ENCODE results near the gene ANKK1. TPM values are rescaled to one million over a fixed set of nuclear protein-coding genes. Genes with fewer than 3 reads are reported as not detected.

Gene ANKK1
- total RNA-seq (2021; ENCODE audit: unreplicated experiment) (0.22 TPM), Bru-seq, nascent RNA (percentile 31 among the genes with signal in this experiment), BruChase-seq, experiment 1, labeled RNA remaining after a 6-hour chase (percentile 37 among the genes with signal in this experiment), BruChase-seq, experiment 2, labeled RNA remaining after a 2-hour chase (percentile 36 among the genes with signal in this experiment)
- polyA plus RNA-seq (2012), result 0.20 and 0.40 TPM in 2 replicates
- long read RNA-seq, result 0 reads

- H3K36me3 ChIP-seq (ENCODE audit: control insufficient read depth in 1 of 2, insufficient read depth in 2 of 2, low read length in 2 of 2), result no peaks in the 10 kb centered on the region
- peak; percentile 93 for ATAC-seq
- TF ChIP-seq ZNF274 (IDR thresholded peaks at IDR 0.05; ENCODE audit: low read depth, low read length), result no peak
- TF ChIP-seq MAX (IDR thresholded peaks at IDR 0.05), result peak; percentile 78
- peak; percentile 44; the same call in 1 of the 2 replicates for TF ChIP-seq CBX3 (IDR thresholded peaks at IDR 0.05; ENCODE audit: low read depth)
- peak; percentile 63 to 86 (median 71) for TF ChIP-seq CTCF (IDR thresholded peaks at IDR 0.05 in 2 of 3, conservative IDR thresholded peaks at IDR 0.05 in 1 of 3; ENCODE audit: borderline replicate concordance in 1 of 3, insufficient read depth in 1 of 3, low read depth in 2 of 3, low read length in 2 of 3)
- TF ChIP-seq ELF1 (IDR thresholded peaks at IDR 0.05; ENCODE audit: borderline replicate concordance, low read depth), result no peak
- no peak for TF ChIP-seq FOSL1 (IDR thresholded peaks at IDR 0.05; ENCODE audit: low read depth)
- peak; percentile 50 for TF ChIP-seq RAD21 (IDR thresholded peaks at IDR 0.05; ENCODE audit: low read depth)
- no peak within 1 kb of the TSS for H3K27ac ChIP-seq (ENCODE audit: low read depth, low read length)
- no peaks in the 10 kb centered on the region for H3K9me3 ChIP-seq (ENCODE audit: control insufficient read depth in 1 of 2, insufficient read depth in 1 of 2, low read depth in 1 of 2, low read length in 2 of 2)
- H3K79me2 ChIP-seq (ENCODE audit: insufficient read depth, low read length), result no peaks in the 10 kb centered on the region
- H4K20me1 ChIP-seq (ENCODE audit: insufficient read depth), result no peaks in the 10 kb centered on the region
- H3K4me3 ChIP-seq (replicated peaks in 1 of 2; ENCODE audit: low read depth in 1 of 2, low read length in 2 of 2), result peak within 1 kb of the TSS; percentile 16 to 35
- no peaks in the 10 kb centered on the region for H3K9me2 ChIP-seq (ENCODE audit: insufficient read depth)
- DNase-seq (ENCODE audit: low read depth, low spot score), result peak; percentile 31
- H2AFZ ChIP-seq (ENCODE audit: low read depth, low read length, poor library complexity, severe bottlenecking), result no peak within 1 kb of the TSS
- H3K9ac ChIP-seq (ENCODE audit: low read length), result no peak within 1 kb of the TSS
- peaks cover 2 to 10% of the 10 kb centered on the region in 2 experiments; a peak in 1 of 4 replicates for H3K4me1 ChIP-seq (ENCODE audit: control insufficient read depth in 1 of 2, insufficient read depth in 2 of 2, low read length in 2 of 2)
- peak within 1 kb of the TSS; percentile 70 for H3K4me2 ChIP-seq (ENCODE audit: low read length)
- POLR2A ChIA-PET, result no interaction called here
- no TSS peak for BruUV-seq (replicated peaks)
- CTCF ChIA-PET, result no interaction called here
- RAD21 ChIA-PET (ENCODE audit: low non-redundant PET in 1 of 2, low total read pairs in 2 of 2, uncharacterized antibody in 2 of 2, unreplicated experiment in 2 of 2), result no interaction called here
- peaks cover 7% of the 10 kb centered on the region for H3K27me3 ChIP-seq (ENCODE audit: insufficient read depth, low read length)
- intact Hi-C loops (cut with micrococcal nuclease), result no loop called here
Observed at GRCh38 chr11:113387605-113388211, at the start of gene ANKK1. ANKK1 (plus strand) TSS chr11:113387779; CDS start chr11:113387885, 106 bp downstream.

Data from HCT116 (cell line).